ENCODE measurements around the gene EGFR.
A peak's percentile ranks its signal among the peaks of the same experiment; 100 is the strongest.

The EGFR gene

DNA sequence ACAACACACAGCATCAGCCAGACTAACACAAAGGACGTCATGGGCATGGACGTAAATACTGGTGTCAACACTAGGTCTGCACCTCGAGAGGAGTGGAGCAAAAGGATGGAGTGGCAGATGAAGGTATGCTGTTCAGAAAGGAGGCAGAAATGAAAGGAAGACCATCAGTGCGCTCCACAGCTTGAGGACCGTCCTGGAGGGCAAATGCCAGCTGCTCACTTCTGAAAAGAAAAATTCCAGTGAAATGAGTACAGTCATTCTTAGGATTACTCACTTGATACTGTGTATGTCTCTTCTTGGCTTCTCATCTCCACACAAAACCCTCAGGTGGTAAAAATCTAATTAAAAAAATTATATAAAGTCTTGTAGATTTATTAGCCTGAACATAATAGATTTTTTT lies 44.8 kb downstream of the EGFR start:
- DNase-seq = no peak

DNA sequence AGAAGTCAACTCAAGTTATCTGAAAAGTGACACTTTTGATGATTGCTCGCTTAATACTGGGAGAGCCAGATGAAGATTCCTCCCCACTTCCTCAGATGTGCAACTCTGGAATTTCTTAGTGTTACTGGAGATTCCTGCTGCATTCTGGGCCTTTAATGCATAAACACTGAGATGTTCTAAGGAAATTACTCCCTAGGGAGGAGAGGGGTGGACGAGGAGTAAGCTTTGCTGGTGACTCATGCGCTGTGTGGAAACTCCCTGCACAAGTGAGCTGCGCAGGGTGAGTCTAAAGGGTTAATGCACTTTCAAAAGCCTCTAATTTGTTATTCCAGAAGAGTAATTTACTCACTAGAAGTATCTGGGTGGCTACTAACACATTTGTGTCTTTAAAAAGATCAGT lies 46.3 kb downstream of the EGFR start:
- DNase-seq = no peak

DNA sequence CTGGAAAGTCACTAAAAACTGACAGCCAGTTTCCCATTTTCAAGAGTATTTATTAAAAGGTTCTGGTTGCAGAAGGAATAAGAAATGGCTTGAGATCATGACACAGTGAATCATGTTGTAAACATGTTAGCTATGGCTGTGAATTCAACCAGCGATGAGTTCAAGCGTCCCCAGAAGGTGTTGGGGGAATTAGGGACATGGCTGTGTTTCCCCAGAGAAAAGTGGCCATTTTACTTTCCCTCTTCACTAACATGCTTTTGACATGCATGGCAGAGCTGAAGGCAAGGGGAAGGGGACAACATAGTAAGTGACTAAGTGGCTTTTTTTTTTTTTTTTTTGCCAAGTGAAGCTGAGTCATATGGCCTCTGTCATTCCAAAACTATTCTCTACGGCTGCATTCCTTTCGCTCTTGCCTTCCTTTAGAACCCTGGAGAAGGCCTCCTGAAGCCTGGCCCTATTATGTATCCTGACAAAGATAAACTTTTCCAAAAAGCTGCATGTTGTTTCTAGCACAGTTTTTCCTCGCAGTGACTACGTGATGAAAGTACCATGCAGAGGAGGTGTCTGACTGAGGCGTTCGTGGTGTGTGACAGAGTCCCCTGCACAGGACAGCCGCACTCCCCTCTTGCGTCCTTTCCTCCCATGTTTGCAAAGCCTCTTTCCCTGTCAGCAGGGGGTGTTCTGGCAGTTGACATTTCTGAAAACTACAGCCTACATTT lies 46.9 kb downstream of the EGFR start:
- DNase-seq = no peak

- DNase-seq = no peak
Observed at GRCh38 chr7:55066524-55066923, 47.7 kb downstream of the EGFR start.

DNA sequence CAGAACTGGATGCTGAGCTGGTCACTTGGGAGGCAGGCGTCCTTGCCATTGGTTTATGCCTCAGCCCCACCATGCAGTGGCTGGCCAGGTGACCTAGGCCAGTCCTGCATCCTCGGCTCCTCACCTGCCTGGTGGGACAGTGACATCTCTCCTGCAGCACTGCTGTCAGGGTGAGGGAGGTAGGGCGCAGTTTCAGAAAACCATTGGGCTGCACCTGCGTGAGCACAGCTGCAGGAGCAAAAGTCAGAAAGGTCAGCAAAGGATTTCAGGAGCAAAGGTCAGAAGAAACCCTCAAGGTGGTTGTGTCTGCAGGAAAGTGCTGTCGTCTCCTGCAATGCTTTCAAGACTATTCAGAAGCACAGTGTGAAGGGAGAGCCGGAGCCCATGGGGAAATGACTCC lies 48.1 kb downstream of the EGFR start:
- no peak for DNase-seq

GRCh38 chr7:55067748-55068147 lies 48.9 kb downstream of the EGFR start:
- DNase-seq = no peak

- no peak for DNase-seq
Observed at GRCh38 chr7:55069271-55069792, 50.5 kb downstream of the EGFR start.

DNA sequence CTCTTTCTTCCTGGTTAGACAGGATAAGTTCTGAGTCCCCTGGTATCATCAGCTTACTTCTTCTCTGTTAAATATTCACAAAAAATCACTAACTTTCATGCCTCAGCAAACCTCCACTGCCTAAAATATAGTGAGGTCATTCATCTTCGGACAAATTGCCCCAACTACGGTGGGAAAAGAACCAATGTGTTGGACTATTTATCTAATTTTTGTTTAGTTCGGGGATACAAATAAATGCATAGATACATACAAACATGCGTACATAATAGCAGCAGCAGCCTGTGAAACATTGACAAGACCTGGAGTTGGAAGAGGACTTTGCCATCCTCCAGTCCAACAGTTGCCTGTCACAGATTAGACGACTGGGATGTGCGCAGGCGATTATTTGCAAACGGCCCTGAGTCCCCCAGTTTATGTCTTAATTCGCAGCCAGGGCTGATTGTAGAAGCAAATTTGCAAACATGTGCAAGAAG lies 51.5 kb downstream of the EGFR start:
- no peak for DNase-seq

GRCh38 chr7:55070854-55071253 lies 52.0 kb downstream of the EGFR start:
- DNase-seq = no peak

- peak in 1 of 2 donors; percentile 48 for DNase-seq
Observed at GRCh38 chr7:55071411-55072175, 52.8 kb downstream of the EGFR start.

DNA sequence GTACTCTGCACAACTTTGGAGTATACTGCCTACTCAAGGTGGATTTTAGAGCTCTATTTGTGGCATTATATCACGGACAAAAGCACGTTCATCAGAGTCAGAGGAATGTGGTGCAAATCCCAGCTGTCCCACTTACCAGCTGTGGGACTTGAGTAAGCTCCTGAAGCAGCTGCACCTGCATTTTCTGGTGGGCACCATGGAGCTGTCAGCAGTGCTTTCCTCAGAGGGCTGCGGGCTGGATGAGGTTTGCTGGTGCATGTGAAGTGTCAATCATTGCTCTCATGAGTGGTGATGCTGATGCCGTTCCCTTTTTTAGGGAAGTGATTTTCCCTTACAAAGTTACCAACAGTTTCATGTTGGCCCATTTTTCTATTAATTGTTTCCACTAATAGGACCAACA lies 53.4 kb downstream of the EGFR start:
- DNase-seq = no peak

- no peak for DNase-seq
Observed at GRCh38 chr7:55073051-55073511, 54.3 kb downstream of the EGFR start.

DNA sequence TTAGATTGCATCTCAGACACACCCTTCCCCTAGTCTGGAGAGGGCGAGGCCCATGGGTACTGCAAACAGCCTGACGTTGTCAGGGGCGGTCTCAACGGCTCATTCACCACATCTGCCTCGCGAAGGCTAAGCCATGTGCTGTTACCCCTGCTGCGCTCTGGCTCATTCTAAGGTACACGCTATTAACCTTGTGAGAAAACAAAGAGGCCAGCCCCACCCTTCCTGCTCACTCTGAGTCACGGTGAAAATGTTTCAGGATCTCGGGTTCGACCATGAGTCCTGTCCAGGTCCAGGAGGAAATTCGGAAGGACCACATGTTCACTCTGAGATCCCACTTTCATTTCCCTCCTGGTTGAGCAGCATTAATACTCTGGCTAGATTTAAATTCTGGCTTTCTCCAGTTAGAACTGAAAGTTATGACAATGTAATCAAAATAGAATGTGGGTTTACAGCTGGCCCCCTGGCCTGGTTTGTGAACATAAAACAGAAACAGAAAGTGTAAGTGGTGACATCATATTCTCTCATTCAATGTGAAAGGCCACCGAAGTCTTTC lies 55.2 kb downstream of the EGFR start:
- DNase-seq = no peak

- no peak for DNase-seq
Observed at GRCh38 chr7:55075464-55076021, 56.7 kb downstream of the EGFR start.

DNA sequence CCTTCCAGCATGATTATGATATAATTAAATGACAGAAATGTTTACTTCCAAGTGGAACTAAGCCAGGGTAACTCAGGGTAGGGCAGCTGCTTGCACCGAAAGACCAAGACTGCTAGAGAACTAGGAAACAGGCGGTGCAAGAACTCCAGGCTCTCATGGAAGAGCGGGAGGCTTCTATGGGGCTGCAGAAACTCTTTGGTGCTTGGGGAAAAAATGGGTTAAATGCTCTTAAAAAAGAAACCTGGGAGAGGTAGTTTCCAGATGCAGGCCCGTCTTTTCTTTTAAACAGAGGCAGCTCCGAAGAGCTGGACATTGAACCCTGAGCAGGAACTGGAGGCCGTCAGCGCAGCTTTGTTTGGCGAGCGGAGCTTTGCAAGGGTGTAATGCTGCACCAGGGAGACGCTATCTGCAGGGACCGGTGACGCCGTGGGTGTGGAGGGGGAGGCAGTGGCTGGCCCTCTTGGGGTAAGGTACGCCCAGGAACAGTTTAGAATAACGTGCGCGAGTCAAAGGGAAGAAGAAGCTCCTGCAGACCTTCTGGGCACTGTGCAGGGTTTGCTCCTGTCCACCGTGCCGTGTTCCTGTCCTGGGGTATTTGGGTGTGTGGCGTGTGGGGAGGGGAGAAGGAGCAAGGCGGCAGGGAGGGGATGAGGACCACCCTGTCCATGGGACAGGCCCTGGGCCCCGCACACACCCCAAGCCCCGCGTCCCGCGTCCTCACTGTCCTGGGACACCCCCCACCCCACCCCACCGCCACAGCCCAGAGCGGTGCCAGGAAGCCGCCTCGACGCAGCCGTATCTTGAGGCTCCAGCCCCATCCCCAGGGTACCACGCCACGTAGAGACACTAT lies 59.0 kb downstream of the EGFR start:
- DNase-seq = no peak

DNA sequence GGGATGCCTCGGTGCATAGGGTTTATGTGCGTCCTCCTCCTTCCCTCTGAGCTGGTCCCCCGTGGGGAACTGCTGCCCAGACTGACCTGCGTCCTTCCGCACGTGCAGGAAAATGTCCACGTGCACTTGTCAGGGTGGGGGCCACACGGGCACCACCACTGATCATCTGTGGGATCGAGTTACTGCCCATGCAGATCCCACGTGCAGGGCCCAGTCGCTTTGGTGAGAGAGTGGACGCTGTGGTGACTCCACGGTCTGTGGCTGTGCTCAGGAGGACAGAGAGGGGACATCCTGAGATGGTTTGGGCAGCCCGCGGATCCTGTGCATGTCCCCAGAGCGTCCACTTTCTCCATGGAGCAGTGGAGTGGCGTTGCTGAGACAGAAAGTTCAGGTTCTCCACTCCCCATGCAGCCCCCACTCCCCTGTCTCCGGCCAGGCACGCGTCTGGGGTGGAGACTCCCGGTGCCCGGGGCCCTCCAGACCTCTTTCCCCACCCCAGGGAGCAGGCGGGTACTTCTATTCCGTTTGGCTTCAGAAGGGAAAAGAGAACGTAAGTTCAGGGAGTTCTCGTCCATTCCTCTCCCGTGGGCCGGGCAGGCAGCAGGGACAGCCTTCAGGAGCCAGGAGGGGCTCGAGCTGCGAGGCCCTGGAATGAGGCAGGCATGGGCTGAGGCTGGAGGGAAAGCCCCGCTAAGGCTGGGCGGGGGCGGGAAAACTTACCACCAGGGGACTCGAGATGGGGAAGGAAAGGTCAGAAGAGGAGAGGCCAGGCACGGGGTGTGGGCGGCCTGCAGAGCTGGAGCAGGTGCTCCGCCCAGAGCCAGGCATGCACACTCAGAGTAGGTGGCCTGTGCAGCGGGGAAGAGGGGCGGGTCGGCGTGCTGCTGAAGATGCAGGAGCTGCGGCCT lies 59.9 kb downstream of the EGFR start:
- no peak for DNase-seq

- DNase-seq = no peak
Observed at GRCh38 chr7:55080000-55080623, 61.3 kb downstream of the EGFR start.

- no peak for DNase-seq
Observed at GRCh38 chr7:55081068-55081467, 62.3 kb downstream of the EGFR start.

DNA sequence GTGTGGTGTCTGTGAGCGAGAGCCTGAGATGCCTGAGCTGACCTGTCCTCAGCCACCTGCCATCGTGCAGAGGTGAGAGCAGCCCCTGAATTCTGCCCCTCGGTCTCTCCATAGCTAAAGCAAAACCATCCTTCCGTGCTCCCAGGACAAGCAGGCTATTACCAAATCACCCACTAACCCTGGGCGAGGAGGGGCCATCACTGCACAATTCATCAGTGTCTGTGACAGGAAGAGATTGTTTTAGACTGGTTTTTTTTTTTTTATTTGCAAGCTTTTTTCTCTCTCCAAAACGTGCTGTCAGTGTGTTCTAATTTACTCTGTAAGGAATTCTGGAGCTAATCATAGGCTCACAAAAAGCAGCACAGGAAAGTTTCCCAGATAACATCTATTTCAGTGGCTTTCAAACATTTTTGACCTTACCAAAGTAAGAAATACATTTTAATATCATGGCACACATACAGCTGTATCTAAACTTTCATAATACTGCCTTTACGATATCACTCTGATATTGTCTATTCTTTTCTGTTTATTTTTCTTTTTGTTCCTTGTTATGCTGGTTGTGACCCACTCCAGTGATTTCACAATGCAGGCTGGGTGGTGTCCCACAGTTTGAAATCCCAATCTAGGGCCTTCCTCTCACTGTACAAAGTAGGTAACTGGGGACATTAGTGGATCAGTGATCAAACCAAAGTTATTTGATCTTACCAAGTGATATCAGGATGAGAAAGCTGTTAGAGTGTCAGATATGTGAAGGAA lies 62.8 kb downstream of the EGFR start:
- DNase-seq = no peak

DNA sequence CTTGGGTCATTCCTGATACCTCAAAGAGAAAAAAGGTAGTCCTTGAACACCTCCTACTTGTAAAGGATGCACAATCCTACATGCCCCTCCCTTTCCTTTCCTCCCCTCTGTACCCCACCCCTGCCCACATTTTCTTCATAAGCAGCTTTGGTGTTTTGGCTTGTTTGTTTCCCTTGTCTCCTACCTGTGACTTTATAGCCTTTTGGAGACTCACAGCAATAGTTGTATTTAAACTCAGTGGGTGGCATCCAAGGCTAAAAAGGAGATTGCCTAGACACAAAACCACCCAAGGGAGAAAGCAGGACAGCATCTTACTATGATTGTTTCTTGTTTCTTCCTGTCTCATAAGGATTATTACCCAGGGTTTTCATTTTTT lies 63.4 kb downstream of the EGFR start:
- no peak for DNase-seq
